Tibial artery (tissue), 4 donors: ENCODE data around the gene ATAD3C.
A peak's percentile ranks its signal among the peaks of the same experiment; 100 is the strongest.

Source experiments
- DNase-seq, 2 donors: peaks; one replicate each; pipeline ENCODE4 v3.0.0-alpha.2; 2019
- H3K27ac ChIP-seq, 2 donors: fragments of 200-600 bp; sonication (generic) in 1 of 2; 1 replicate in 1 of 2; 2 replicates in 1 of 2; pipeline ENCODE4 v1.5.1; 2018 to 2019; ENCODE audit warnings: mild to moderate bottlenecking in 1 of 2
- H3K27me3 ChIP-seq, 2 donors: fragments of 200-600 bp; sonication (generic) in 1 of 2; one replicate each; pipeline versions ENCODE4 v1.5.1 to v1.6.0; 2016 to 2019
- H3K36me3 ChIP-seq, 3 donors: fragments of 200-600 bp; sonication (generic) in 2 of 3; one replicate each; pipeline ENCODE4 v1.5.1; 2016 to 2019; ENCODE audit warnings: mild to moderate bottlenecking in 2 of 3
- H3K4me1 ChIP-seq, 4 donors: fragments of 200-600 bp; sonication (generic) in 2 of 4; 1 replicate in 3 of 4; 2 replicates in 1 of 4; pipeline ENCODE4 v1.5.1; 2016 to 2019
- H3K4me3 ChIP-seq, 2 donors: fragments of 200-600 bp; sonication (generic) in 1 of 2; 1 replicate in 1 of 2; 2 replicates in 1 of 2; pipeline ENCODE4 v1.5.1; 2018 to 2019; ENCODE audit warnings: mild to moderate bottlenecking in 2 of 2
- H3K9me3 ChIP-seq, 3 donors: fragments of 200-600 bp; sonication (generic) in 1 of 3; one replicate each; pipeline ENCODE4 v1.5.1; 2016 to 2019
- CTCF ChIP-seq, 2 experiments: fragments of 200-600 bp in 1 of 2; fragments of 450-650 bp in 1 of 2; IDR thresholded peaks; one replicate each; pipeline ENCODE4 v1.5.1; 2017 to 2019; ENCODE audit warnings: antibody characterized with exemption in 2 of 2, mild to moderate bottlenecking in 1 of 2, moderate library complexity in 1 of 2
- intact Hi-C: fragments of 100-400 bp; cut with DNase I; formaldehyde crosslinking; loops from one replicate; pipeline ENCODE4 v1.15.0; 2023; ENCODE audit warnings: low total_unique reads

Gene ATAD3C

GRCh38 chr1:1435911-1436629 is 13.4 kb upstream of the ATAD3C start:
- Histone ChIP-seq H3K36me3 (peaks cover 0 to 14% (median 0%) of the 10 kb centered on the region in 3 donors), H3K9me3 (no peaks in the 10 kb centered on the region), H3K4me3 (peak overlapping the region; percentile 46 to 53), H3K27ac (peak overlapping the region; percentile 34 to 74), H3K27me3 (peaks cover 0 to 39% of the 10 kb centered on the region in 2 donors), H3K4me1 (peaks cover 4 to 86% (median 51%) of the 10 kb centered on the region in 4 donors)
- intact Hi-C loops = no loop called here
- DNase-seq = peak in 1 of 2 donors; percentile 68
- no peak for TF ChIP-seq CTCF (IDR thresholded peaks at IDR 0.05)

- Histone ChIP-seq H3K36me3 (peaks cover 0 to 14% (median 0%) of the 10 kb centered on the region in 3 donors), H3K4me1 (peaks cover 3 to 86% (median 46%) of the 10 kb centered on the region in 4 donors), H3K9me3 (no peaks in the 10 kb centered on the region), H3K4me3 (peak overlapping the region; percentile 46 to 53), H3K27ac (no peak overlapping the region), H3K27me3 (peaks cover 0 to 41% of the 10 kb centered on the region in 2 donors)
- intact Hi-C loops = no loop called here
- no peak for DNase-seq
- no peak for TF ChIP-seq CTCF (IDR thresholded peaks at IDR 0.05)
These were observed 12.9 kb upstream of the ATAD3C start for GRCh38 chr1:1436630-1437032.

- H3K36me3 ChIP-seq = peaks cover 0 to 14% (median 0%) of the 10 kb centered on the region in 3 donors
- no peak overlapping the region for H3K27ac ChIP-seq
- DNase-seq = no peak
- peaks cover 0 to 41% of the 10 kb centered on the region in 2 donors for H3K27me3 ChIP-seq
- no peaks in the 10 kb centered on the region for H3K9me3 ChIP-seq
- H3K4me3 ChIP-seq = no peak overlapping the region
- TF ChIP-seq CTCF (IDR thresholded peaks at IDR 0.05) = no peak
- intact Hi-C loops = no loop called here
- H3K4me1 ChIP-seq = peaks cover 0 to 80% (median 41%) of the 10 kb centered on the region in 4 donors
These were observed 12.2 kb upstream of the ATAD3C start for GRCh38 chr1:1437033-1437903.

- H3K27me3 ChIP-seq = peaks cover 0 to 41% of the 10 kb centered on the region in 2 donors
- no peak overlapping the region for H3K4me3 ChIP-seq
- no peak for DNase-seq
- peaks cover 0 to 14% (median 0%) of the 10 kb centered on the region in 3 donors for H3K36me3 ChIP-seq
- H3K4me1 ChIP-seq = peaks cover 0 to 74% (median 37%) of the 10 kb centered on the region in 4 donors
- intact Hi-C loops = no loop called here
- no peak overlapping the region for H3K27ac ChIP-seq
- H3K9me3 ChIP-seq = no peaks in the 10 kb centered on the region
- TF ChIP-seq CTCF (IDR thresholded peaks at IDR 0.05) = no peak
These were observed 11.5 kb upstream of the ATAD3C start for GRCh38 chr1:1437904-1438376.

GRCh38 chr1:1438531-1439381 is 10.7 kb upstream of the ATAD3C start:
- Histone ChIP-seq H3K4me3 (no peak overlapping the region), H3K27me3 (peaks cover 0 to 41% of the 10 kb centered on the region in 2 donors), H3K27ac (no peak overlapping the region), H3K4me1 (peaks cover 0 to 65% (median 29%) of the 10 kb centered on the region in 4 donors), H3K9me3 (no peaks in the 10 kb centered on the region), H3K36me3 (peaks cover 0 to 14% (median 0%) of the 10 kb centered on the region in 3 donors)
- DNase-seq = no peak
- intact Hi-C loops = no loop called here
- TF ChIP-seq CTCF (IDR thresholded peaks at IDR 0.05) = no peak
